HEK293 (cell line): ENCODE measurements around the gene LHFPL2.

Source experiments
- CTCF ChIA-PET: fragments of 350-600 bp; formaldehyde crosslinking; extraction: SDS; loops from one replicate; lab custom pipeline; 2021; ENCODE audit warnings: antibody characterized with exemption; lab: Yijun Ruan, JAX
- POLR2A ChIA-PET: fragments of 300-600 bp; formaldehyde crosslinking; extraction: SDS; loops from one replicate; lab custom pipeline; 2020; ENCODE audit warnings: antibody characterized with exemption, inconsistent platforms; lab: Yijun Ruan, JAX
- H3K27ac ChIP-seq: fragments of 200-500 bp; sonication (Bioruptor generic); 2 replicates; pipeline ENCODE4 v1.5.1; 2014; ENCODE audit warnings: low read depth, low read length, control low read depth, inconsistent platforms; ENCODE audit errors: extremely low read depth
- H3K36me3 ChIP-seq, 2 experiments: fragments of 200-500 bp in 1 of 2; sonication (Bioruptor generic) in 1 of 2; 1 replicate in 1 of 2; 2 replicates in 1 of 2; pipeline ENCODE4 v1.5.1; 2014 to 2017; ENCODE audit warnings: inconsistent platforms in 2 of 2, low read length in 2 of 2; ENCODE audit not compliant: control insufficient read depth in 2 of 2, insufficient read depth in 1 of 2
- H3K4me1 ChIP-seq: fragments of 200-500 bp; sonication (Bioruptor generic); 2 replicates; pipeline ENCODE4 v1.5.1; 2014; ENCODE audit warnings: mild to moderate bottlenecking, low read length, inconsistent platforms; ENCODE audit not compliant: control insufficient read depth, insufficient read depth
- H3K4me3 ChIP-seq: 2 replicates; pipeline ENCODE4 v1.5.1; 2011; ENCODE audit warnings: low read depth, mild to moderate bottlenecking, control low read depth, low read length, moderate library complexity
- H3K9me3 ChIP-seq: fragments of 200-500 bp; sonication (Bioruptor generic); 2 replicates; pipeline ENCODE4 v1.5.1; 2014; ENCODE audit warnings: low read depth, low read length, inconsistent platforms; ENCODE audit not compliant: control insufficient read depth, insufficient read depth
- GFI1B ChIP-seq: fragments of 450-650 bp; formaldehyde crosslinking; IDR thresholded peaks from 2 replicates; pipeline ENCODE4 v1.5.1; 2016; ENCODE audit warnings: missing biosample characterization, missing genetic modification characterization
- KLF7 ChIP-seq: fragments of 450-650 bp; formaldehyde crosslinking; IDR thresholded peaks from 2 replicates; pipeline ENCODE4 v1.5.1; 2016; ENCODE audit warnings: missing biosample characterization, missing genetic modification characterization, borderline replicate concordance
- RBAK ChIP-seq: fragments of 450-650 bp; formaldehyde crosslinking; IDR thresholded peaks from 2 replicates; pipeline ENCODE4 v1.5.1; 2016; ENCODE audit warnings: missing biosample characterization, missing genetic modification characterization
- SCRT1 ChIP-seq: fragments of 450-650 bp; formaldehyde crosslinking; IDR thresholded peaks from 2 replicates; pipeline ENCODE4 v1.5.1; 2016; ENCODE audit warnings: missing biosample characterization, missing genetic modification characterization, borderline replicate concordance
- SCRT2 ChIP-seq: fragments of 450-650 bp; formaldehyde crosslinking; IDR thresholded peaks from 2 replicates; pipeline ENCODE4 v1.5.1; 2016; ENCODE audit warnings: missing biosample characterization, missing genetic modification characterization
- SP2 ChIP-seq: fragments of 450-650 bp; formaldehyde crosslinking; IDR thresholded peaks from 2 replicates; pipeline ENCODE4 v1.5.1; 2016; ENCODE audit warnings: missing biosample characterization, missing genetic modification characterization
- ZNF221 ChIP-seq: fragments of 450-650 bp; formaldehyde crosslinking; IDR thresholded peaks from 2 replicates; pipeline ENCODE4 v1.5.1; 2017; ENCODE audit warnings: missing biosample characterization, missing genetic modification characterization, borderline replicate concordance
- ZNF514 ChIP-seq: fragments of 450-650 bp; formaldehyde crosslinking; IDR thresholded peaks from 2 replicates; pipeline ENCODE4 v1.5.1; 2016; ENCODE audit warnings: missing biosample characterization, missing genetic modification characterization
- ZNF654 ChIP-seq: fragments of 450-650 bp; formaldehyde crosslinking; IDR thresholded peaks from 2 replicates; pipeline ENCODE4 v1.5.1; 2016; ENCODE audit warnings: low read depth, missing biosample characterization, missing genetic modification characterization
- ZNF76 ChIP-seq: fragments of 450-650 bp; formaldehyde crosslinking; IDR thresholded peaks from 2 replicates; pipeline ENCODE4; 2016; ENCODE audit warnings: low read depth, missing biosample characterization, missing genetic modification characterization, borderline replicate concordance
- ZNF843 ChIP-seq: fragments of 450-650 bp; formaldehyde crosslinking; IDR thresholded peaks from 2 replicates; pipeline ENCODE4 v1.5.1; 2016; ENCODE audit warnings: missing biosample characterization, missing genetic modification characterization
- ZSCAN16 ChIP-seq: fragments of 450-650 bp; formaldehyde crosslinking; IDR thresholded peaks from 2 replicates; pipeline ENCODE4 v1.5.1; 2016; ENCODE audit warnings: missing biosample characterization, missing genetic modification characterization
- TF ChIP-seq, protein P1 (sequence below): fragments of 450-650 bp; formaldehyde crosslinking; IDR thresholded peaks from 2 replicates; pipeline ENCODE4 v1.5.1; 2016; ENCODE audit warnings: missing biosample characterization, missing genetic modification characterization
- TF ChIP-seq, protein P2 (sequence below): fragments of 450-650 bp; formaldehyde crosslinking; IDR thresholded peaks from 2 replicates; pipeline ENCODE4 v1.5.1; 2016; ENCODE audit warnings: missing biosample characterization, missing genetic modification characterization
- TF ChIP-seq, protein P3 (sequence below): fragments of 450-650 bp; formaldehyde crosslinking; IDR thresholded peaks from 2 replicates; pipeline ENCODE4 v1.5.1; 2016; ENCODE audit warnings: missing biosample characterization, missing genetic modification characterization

LHFPL2 gene

GRCh38 chr5:78475370-78475769, 173.2 kb downstream of the LHFPL2 start:
- TF ChIP-seq SP2 (tag by site-specific recombination): no peak
- TF ChIP-seq SCRT1 (tag by site-specific recombination): peak; percentile 90
- TF ChIP-seq SCRT2 (tag by site-specific recombination): peak; percentile 94
- Histone ChIP-seq H3K36me3 (no peaks in the 10 kb centered on the region), H3K4me1 (no peaks in the 10 kb centered on the region), H3K4me3 (no peak overlapping the region), H3K27ac (no peak overlapping the region), H3K9me3 (no peaks in the 10 kb centered on the region)
- CTCF ChIA-PET: interaction anchor here (0.9 kb wide), 1 partner anchor 57 kb away, joined by 4 read pairs; no protein-coding TSS in a partner anchor
- POLR2A ChIA-PET: no interaction called here

DNA sequence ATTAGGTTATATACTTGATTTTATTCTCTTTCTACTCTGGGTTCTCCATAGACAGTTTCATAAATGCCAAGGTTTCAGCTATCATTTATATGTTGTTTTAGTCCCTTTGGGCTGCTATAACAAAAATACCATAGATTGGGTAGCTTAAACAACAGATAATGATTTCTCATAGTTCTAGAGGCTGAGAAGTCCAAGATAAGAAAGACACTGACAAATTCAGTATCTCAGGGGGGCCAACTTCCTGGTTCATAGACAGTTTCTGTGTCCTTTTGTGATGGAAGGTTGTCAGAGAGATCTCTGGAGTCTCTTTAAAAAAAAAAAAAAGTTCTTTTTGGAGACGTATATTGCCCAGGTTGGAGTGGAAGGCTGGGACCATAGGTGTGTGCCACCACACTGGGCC, 174.8 kb downstream of the LHFPL2 start:
- no peak overlapping the region for H3K27ac ChIP-seq
- POLR2A ChIA-PET: no interaction called here
- TF ChIP-seq GFI1B (tag by site-specific recombination) (no peak), ZNF221 (tag by site-specific recombination) (no peak), ZSCAN16 (tag by site-specific recombination) (no peak), ZNF843 (tag by site-specific recombination) (no peak), ZNF514 (tag by site-specific recombination) (no peak), ZNF76 (tag by site-specific recombination) (no peak), RBAK (tag by site-specific recombination) (no peak), KLF7 (tag by site-specific recombination) (no peak)
- TF ChIP-seq, protein P1, sequence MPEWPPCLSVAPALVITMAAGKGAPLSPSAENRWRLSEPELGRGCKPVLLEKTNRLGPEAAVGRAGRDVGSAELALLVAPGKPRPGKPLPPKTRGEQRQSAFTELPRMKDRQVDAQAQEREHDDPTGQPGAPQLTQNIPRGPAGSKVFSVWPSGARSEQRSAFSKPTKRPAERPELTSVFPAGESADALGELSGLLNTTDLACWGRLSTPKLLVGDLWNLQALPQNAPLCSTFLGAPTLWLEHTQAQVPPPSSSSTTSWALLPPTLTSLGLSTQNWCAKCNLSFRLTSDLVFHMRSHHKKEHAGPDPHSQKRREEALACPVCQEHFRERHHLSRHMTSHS: no peak
- TF ChIP-seq, protein P2, sequence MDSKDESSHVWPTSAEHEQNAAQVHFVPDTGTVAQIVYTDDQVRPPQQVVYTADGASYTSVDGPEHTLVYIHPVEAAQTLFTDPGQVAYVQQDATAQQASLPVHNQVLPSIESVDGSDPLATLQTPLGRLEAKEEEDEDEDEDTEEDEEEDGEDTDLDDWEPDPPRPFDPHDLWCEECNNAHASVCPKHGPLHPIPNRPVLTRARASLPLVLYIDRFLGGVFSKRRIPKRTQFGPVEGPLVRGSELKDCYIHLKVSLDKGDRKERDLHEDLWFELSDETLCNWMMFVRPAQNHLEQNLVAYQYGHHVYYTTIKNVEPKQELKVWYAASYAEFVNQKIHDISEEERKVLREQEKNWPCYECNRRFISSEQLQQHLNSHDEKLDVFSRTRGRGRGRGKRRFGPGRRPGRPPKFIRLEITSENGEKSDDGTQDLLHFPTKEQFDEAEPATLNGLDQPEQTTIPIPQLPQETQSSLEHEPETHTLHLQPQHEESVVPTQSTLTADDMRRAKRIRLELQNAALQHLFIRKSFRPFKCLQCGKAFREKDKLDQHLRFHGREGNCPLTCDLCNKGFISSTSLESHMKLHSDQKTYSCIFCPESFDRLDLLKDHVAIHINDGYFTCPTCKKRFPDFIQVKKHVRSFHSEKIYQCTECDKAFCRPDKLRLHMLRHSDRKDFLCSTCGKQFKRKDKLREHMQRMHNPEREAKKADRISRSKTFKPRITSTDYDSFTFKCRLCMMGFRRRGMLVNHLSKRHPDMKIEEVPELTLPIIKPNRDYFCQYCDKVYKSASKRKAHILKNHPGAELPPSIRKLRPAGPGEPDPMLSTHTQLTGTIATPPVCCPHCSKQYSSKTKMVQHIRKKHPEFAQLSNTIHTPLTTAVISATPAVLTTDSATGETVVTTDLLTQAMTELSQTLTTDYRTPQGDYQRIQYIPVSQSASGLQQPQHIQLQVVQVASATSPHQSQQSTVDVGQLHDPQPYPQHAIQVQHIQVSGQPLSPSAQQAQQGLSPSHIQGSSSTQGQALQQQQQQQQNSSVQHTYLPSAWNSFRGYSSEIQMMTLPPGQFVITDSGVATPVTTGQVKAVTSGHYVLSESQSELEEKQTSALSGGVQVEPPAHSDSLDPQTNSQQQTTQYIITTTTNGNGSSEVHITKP: no peak
- TF ChIP-seq, all 188 proteins: peak for 0
- Histone ChIP-seq H3K9me3 (no peaks in the 10 kb centered on the region), H3K4me1 (no peaks in the 10 kb centered on the region), H3K4me3 (no peak overlapping the region), H3K36me3 (no peaks in the 10 kb centered on the region)
- CTCF ChIA-PET: interaction anchor here (0.7 to 3.2 kb wide), 8 partner anchors 48 to 490 kb away, joined by 3 to 18 read pairs (median 3); no protein-coding TSS in a partner anchor

DNA sequence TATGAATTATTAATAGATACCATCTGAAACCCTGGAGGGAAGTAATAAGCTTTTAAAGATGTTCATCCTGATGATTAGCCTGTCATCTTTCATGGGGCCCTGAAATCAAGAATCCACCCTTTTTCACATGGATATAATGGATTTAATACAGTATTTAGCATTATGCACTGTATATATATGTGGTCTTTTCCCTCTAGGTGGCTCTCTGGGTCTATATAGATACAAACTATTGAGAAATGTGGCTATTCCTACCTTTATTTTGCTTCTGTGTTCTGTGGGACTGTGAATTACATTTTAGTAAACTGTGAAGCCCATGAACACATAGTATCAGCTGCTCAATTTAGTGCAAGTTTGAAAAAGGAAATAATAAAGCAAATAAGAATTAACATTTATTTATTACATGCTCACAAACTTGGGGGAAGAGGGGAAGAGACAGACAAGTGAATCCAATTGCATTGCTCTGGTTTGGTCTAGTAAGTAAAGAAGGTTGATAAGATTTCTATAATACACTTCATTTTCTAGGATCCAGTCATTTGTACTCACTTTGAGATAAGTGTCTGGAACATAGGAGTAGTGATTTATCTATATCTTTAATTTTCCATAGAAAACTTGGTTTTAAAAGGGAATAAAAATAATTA, 176.0 kb downstream of the LHFPL2 start:
- CTCF ChIA-PET: interaction anchor here (0.6 to 3.2 kb wide), 17 partner anchors 9 to 740 kb away, joined by 3 to 18 read pairs (median 3); no protein-coding TSS in a partner anchor
- TF ChIP-seq, protein P3, sequence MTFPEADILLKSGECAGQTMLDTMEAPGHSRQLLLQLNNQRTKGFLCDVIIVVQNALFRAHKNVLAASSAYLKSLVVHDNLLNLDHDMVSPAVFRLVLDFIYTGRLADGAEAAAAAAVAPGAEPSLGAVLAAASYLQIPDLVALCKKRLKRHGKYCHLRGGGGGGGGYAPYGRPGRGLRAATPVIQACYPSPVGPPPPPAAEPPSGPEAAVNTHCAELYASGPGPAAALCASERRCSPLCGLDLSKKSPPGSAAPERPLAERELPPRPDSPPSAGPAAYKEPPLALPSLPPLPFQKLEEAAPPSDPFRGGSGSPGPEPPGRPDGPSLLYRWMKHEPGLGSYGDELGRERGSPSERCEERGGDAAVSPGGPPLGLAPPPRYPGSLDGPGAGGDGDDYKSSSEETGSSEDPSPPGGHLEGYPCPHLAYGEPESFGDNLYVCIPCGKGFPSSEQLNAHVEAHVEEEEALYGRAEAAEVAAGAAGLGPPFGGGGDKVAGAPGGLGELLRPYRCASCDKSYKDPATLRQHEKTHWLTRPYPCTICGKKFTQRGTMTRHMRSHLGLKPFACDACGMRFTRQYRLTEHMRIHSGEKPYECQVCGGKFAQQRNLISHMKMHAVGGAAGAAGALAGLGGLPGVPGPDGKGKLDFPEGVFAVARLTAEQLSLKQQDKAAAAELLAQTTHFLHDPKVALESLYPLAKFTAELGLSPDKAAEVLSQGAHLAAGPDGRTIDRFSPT: no peak
- peak; percentile 51 for TF ChIP-seq ZNF654 (tag by site-specific recombination)
- TF ChIP-seq, all 188 proteins: peak for 1
- no peaks in the 10 kb centered on the region for H3K4me1 ChIP-seq
- no peak overlapping the region for H3K4me3 ChIP-seq
- POLR2A ChIA-PET: no interaction called here
- H3K27ac ChIP-seq: no peak overlapping the region
- no peaks in the 10 kb centered on the region for H3K9me3 ChIP-seq
- no peaks in the 10 kb centered on the region for H3K36me3 ChIP-seq
